CD4-positive, alpha-beta T cell treated with Interferon gamma for 1 hour (primary cell): ENCODE results near the gene DLG2.

Experiments used
- DNase-seq: peaks from one replicate; pipeline ENCODE4 v3.0.0-alpha.2; 2020

Gene DLG2

DNA sequence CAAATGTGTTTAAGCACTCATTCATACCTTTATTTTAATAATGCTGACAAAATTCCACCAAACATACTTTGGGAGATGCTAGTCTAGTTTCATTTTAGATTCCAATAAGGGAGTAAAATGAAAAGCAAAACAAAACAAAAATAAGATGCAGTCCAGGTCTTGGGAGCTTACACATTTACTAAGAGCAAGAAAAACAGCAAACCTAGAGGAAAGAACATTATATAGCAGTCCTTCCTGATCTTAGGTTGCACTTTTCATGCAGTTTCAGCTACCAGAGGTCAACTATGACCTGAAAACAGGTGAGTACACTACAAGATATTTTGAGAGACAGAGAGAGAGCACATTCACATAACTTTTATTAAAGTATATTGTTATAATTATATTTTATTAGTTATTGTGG lies 1100.9 kb downstream of the DLG2 start:
- no peak for DNase-seq

DNA sequence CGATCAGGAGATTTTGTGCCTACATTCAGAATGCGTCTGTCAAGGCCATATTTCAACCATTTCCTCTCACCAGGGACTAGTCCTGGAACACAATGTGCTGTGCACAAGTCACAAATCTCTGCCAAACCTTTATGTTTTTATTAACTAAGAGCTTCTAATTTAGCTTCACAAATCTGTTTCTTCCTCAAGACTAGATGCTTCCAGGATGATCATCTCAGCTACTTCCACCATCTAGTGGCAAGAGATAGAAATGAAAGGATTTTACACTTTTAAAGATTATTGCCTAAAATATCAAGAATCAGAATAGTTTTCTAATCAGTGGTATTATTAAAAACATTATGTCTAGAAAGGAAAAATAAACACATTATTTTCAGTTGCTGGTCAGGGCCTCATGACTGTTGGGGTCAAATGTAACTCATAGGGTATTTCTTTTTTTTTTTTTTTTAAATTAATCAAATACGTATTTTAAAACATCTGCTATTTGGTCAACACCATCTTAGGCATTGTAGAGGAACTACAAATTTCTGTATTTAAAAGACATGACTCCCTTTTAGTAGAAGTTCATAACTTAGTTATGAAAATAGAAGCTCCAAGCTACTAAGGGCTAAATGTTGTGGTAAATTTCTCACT lies 1102.6 kb downstream of the DLG2 start:
- no peak for DNase-seq

- no peak for DNase-seq
Measured at GRCh38 chr11:84522331-84522730, 1104.8 kb downstream of the DLG2 start.

- no peak for DNase-seq
Measured at GRCh38 chr11:84518631-84519183, 1108.4 kb downstream of the DLG2 start.

DNA sequence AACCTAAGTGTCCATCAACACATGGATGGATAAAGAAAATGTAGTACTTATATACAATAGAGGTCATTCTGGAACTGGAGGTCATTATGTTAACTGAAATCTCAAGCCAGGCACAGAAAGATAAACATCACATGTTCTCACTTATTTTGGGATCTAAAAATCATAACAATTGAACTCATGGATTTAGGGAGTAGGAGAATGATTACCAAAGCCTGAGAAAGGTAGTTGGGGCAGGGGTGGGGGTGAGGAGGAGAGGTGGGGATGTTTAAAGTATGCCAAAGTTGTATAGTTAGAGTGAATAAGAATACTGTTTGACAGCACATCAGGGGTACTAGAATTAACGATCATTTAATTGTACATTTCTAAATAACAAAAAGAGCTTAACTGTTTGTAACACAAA lies 1112.7 kb downstream of the DLG2 start:
- DNase-seq, result no peak

GRCh38 chr11:84503503-84503902 lies 1123.6 kb downstream of the DLG2 start:
- DNase-seq, result no peak

- DNase-seq, result no peak
Measured at GRCh38 chr11:84501750-84502149, 1125.4 kb downstream of the DLG2 start.

GRCh38 chr11:84497981-84498411 lies 1129.1 kb downstream of the DLG2 start:
- no peak for DNase-seq

- DNase-seq, result no peak
Measured at GRCh38 chr11:84497181-84497580, 1130.0 kb downstream of the DLG2 start.

- DNase-seq, result no peak
Measured at GRCh38 chr11:84496122-84496521, 1131.0 kb downstream of the DLG2 start.

DNA sequence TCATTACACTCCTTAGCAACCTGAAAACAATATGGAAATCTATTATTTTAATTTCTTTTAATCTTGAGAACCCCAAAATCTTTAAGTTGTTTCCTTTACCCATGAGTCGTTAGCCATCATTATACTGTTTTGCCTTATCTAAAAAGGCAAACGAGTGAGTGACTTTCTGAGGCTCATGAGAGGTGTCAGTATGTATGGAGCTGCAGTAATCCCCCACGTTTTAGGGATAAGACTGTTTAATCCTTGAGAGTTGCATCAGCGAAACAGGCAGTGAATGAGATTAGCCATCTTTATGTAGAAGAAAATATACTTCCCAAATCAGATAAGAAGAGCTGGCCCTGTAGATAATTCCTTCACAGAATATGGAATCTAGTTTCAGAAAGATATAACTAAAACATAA lies 1147.0 kb downstream of the DLG2 start:
- DNase-seq, result no peak

DNA sequence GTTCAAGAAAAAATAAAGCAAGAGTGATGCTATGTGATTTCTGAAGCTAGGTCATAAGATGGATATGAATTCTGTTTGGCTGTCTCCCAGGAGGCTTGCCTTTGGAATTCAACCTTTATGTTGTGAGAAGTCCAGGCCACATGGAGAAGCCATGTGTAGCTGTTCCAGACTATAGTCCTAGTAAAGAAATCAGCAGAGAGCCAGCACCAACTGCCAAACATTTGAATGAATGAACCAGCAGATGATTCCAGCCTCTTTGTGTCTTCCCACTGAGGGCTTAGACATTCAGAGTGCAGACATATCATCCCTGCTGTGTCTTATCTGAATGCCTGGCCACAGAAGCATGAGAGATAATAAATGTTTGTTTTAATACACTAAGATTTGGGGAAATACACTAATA lies 1150.6 kb downstream of the DLG2 start:
- DNase-seq, result no peak

- no peak for DNase-seq
Measured at GRCh38 chr11:84471501-84471900, 1155.6 kb downstream of the DLG2 start.

- no peak for DNase-seq
Measured at GRCh38 chr11:84468235-84468634, 1158.9 kb downstream of the DLG2 start.

- no peak for DNase-seq
Measured at GRCh38 chr11:84465040-84465439, 1162.1 kb downstream of the DLG2 start.

- DNase-seq, result no peak
Measured at GRCh38 chr11:84455691-84456090, 1171.5 kb downstream of the DLG2 start.

GRCh38 chr11:84452211-84452610 lies 1174.9 kb downstream of the DLG2 start:
- no peak for DNase-seq

DNA sequence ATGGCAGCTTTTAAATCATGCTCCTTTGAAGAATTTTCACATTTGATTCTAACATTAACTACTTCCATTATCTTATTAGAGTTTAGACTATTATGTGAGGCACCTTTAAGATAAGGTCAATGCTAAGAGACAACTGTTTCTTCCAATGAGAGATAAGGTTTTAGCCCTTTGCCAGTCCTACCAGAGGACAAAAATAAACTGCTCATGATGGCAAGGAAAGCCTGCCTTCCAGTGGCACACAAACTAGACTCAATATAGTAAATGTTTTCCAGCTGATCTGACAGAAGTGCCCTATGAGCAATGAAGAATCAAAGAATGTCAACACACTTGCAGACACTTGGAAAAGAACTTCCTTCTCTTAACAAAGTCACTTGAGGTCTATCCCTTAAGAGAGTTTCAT lies 1188.6 kb downstream of the DLG2 start:
- DNase-seq, result no peak

DNA sequence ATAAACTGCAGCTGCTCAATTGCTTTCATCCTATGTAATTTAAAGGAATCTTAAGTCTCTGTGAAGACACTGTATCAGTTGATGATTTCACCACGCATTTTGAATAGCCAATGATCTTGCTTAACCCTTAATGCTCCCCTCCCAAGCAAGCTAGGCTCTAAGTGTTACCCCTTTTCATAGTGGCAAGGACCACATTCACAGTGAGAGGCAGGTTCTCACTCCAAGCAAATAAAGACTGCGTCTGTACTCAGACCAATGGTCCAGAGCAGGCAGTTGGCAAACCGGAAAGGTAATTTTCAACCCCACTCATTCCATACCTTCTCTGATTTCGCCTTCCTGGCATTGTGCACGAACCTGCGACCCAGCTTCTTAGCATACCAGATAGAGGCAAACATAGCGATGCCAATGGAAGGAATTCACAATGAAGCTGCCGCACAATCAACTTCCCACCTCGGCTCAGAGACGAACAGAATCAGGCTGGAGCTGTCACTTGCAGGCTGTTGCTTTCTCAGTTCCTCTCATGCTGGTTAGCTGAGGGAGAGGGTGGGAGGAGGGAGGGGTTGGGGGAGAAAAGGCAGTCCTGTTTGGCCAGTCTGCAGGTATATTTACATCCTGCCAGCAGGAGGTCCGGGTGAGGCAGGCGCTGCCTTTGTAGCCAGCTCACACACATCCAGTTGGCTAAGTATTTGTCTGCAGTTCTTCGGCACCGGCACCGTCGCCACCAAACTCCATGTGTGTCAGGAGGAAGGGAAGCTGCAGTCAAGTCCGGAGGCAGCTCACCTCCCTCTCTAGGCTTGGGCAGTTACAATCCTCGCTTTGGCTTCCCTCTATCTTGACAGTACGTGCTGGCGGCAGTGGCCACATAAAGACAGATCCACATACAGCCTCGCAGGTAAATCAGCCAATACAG lies 1189.8 kb downstream of the DLG2 start:
- DNase-seq, result no peak

DNA sequence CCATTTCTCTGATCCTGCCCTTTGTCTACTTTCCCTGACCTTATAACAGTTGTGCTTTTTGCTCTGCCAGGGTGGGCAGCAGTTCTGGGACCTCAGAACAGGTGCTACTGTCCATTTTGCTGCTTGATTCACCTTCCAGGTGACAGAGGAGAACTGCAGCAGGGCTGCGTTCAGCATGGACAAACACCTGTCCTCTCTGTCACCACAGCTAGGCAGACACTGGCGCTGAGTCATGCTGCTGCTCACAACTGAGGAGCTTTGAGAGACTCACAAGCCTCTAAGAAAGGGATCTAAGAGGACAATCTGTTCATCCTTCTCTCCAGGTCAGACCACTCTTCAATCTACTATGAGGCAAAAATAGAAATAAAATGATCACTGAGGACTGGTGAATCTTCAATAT lies 1196.5 kb downstream of the DLG2 start:
- no peak for DNase-seq

GRCh38 chr11:84425673-84426072 lies 1201.5 kb downstream of the DLG2 start:
- no peak for DNase-seq

DNA sequence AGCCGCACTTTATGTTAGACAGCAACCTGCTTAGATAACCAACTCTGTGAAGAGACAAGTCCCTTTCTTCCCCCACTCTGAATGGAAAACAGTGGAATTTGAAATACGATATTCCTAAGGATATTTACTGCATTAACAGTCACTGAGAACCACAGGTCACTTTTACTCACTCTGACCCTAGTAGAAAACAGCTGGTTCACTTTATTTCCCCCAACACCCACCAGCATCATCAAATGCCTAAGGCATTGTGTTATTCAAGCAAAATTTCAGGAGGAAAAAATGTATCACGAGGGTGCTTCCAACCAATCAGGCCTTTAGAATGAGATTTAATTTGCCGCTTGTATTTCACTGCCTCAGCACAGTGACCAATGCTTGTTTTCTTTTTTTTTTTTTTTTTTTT lies 1206.9 kb downstream of the DLG2 start:
- no peak for DNase-seq

GRCh38 chr11:84419616-84420015 lies 1207.5 kb downstream of the DLG2 start:
- DNase-seq, result no peak

- DNase-seq, result no peak
Measured at GRCh38 chr11:84414920-84415319, 1212.2 kb downstream of the DLG2 start.
